Natural killer cell (primary cell): Measurements from ENCODE around the gene EPHA6. TPM values are rescaled to one million over a fixed set of nuclear protein-coding genes. Genes with fewer than 3 reads are reported as not detected.
A peak's percentile ranks its signal among the peaks of the same experiment; 100 is the strongest.

Experiments
- ATAC-seq, 3 donors: fragments of 150-1000 bp in 2 of 3; fragments of 200-7000 bp in 1 of 3; cut with Tn5 transposase; 1 replicate in 1 of 3; 2 replicates in 2 of 3; pipeline ENCODE4 v1.10.0; 2021; ENCODE audit warnings: mild to moderate bottlenecking in 2 of 3, moderate library complexity in 2 of 3
- DNase-seq, 2 donors: peaks; one replicate each; pipeline versions ENCODE4 v3.0.0 to v3.0.0-alpha.2; 2013 to 2021; ENCODE audit warnings: mixed read lengths in 1 of 2
- H3K27ac ChIP-seq: one replicate; pipeline ENCODE4 v1.5.1; 2013; ENCODE audit warnings: mild to moderate bottlenecking, low read length
- H3K27me3 ChIP-seq: one replicate; pipeline ENCODE4 v1.6.1; 2013; ENCODE audit warnings: low read length; ENCODE audit not compliant: control insufficient read depth, insufficient read depth
- H3K36me3 ChIP-seq: one replicate; pipeline ENCODE4 v1.6.1; 2013; ENCODE audit warnings: low read length; ENCODE audit not compliant: control insufficient read depth, insufficient read depth
- H3K4me1 ChIP-seq: one replicate; pipeline ENCODE4 v1.6.1; 2013; ENCODE audit warnings: low read length; ENCODE audit not compliant: control insufficient read depth, insufficient read depth
- H3K4me3 ChIP-seq: one replicate; pipeline ENCODE4 v1.5.1; 2013; ENCODE audit warnings: low read length
- H3K9me3 ChIP-seq: one replicate; pipeline ENCODE4 v1.6.1; 2013; ENCODE audit warnings: low read length; ENCODE audit not compliant: control insufficient read depth, insufficient read depth
- H3K27ac Mint-ChIP-seq, 2 donors: one replicate each; pipeline ENCODE4 v1.8.0; 2022; ENCODE audit warnings: mild to moderate bottlenecking in 2 of 2, mixed read lengths in 2 of 2, moderate library complexity in 1 of 2
- H3K27me3 Mint-ChIP-seq, 2 donors: one replicate each; pipeline ENCODE4 v1.8.0; 2022; ENCODE audit warnings: low read depth in 2 of 2, mixed read lengths in 2 of 2
- H3K36me3 Mint-ChIP-seq: one replicate; pipeline ENCODE4 v1.8.0; 2022; ENCODE audit warnings: mixed read lengths
- H3K4me1 Mint-ChIP-seq, 2 donors: one replicate each; pipeline ENCODE4 v1.8.0; 2022; ENCODE audit warnings: mixed read lengths in 2 of 2
- H3K4me3 Mint-ChIP-seq: one replicate; pipeline ENCODE4 v1.8.0; 2022; ENCODE audit warnings: mild to moderate bottlenecking, moderate library complexity, mixed read lengths
- H3K9me3 Mint-ChIP-seq, 2 donors: one replicate each; pipeline ENCODE4 v1.8.0; 2022; ENCODE audit warnings: mixed read lengths in 2 of 2
- WGBS: methylation state at CpG from one replicate; pipeline ENCODE4 v1.1.7; 2013; ENCODE audit warnings: missing lambda C conversion rate; ENCODE audit not compliant: insufficient coverage; 5-methylcytosine and 5-hydroxymethylcytosine counted together
- intact Hi-C: fragments of 100-400 bp; cut with micrococcal nuclease; formaldehyde crosslinking; loops from one replicate; pipeline ENCODE4 v1.14.2; 2022
- total RNA-seq, 4 donors: library from RNA; stranded (reverse); fragments of 120-200 nt in 1 of 4; gene quantifications; one replicate each; pipeline versions ENCODE4 v1.2.3 to v1.2.4, GENCODE V29; 2013 to 2022
- TF ChIP-seq, protein P1 (sequence below): fragments of 200-600 bp; IDR thresholded peaks from one replicate; pipeline ENCODE4 v1.8.0; 2022; ENCODE audit warnings: antibody characterized with exemption

The EPHA6 gene
- total RNA-seq, 3 donors from 2014 or later (not counting 1 experiment from before 2014, with no cell fraction given): not detected

DNA sequence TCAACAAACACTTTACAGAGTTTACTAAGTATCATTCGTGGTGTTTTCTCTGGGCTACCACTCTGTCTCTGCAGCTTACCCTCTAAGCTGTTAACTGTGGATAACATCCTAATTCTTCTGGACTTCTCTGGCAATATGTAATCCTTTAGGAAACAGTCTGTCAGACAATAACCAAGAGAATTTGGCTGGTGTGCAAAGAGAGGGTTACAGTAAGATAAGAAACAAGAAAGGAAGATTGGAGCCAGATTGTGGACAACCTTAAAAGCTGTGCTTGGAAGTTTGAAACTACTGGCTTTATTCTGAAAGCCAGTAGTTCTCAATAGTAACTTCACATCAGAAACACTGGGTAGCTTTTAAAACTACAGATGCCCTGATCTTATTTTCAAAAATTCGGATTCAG lies 950.9 kb downstream of the EPHA6 start:
- no peaks in the 10 kb centered on the region for H3K36me3 Mint-ChIP-seq
- Histone ChIP-seq H3K36me3 (no peaks in the 10 kb centered on the region), H3K4me3 (no peak overlapping the region), H3K9me3 (no peaks in the 10 kb centered on the region), H3K27me3 (no peaks in the 10 kb centered on the region), H3K4me1 (peaks cover 5% of the 10 kb centered on the region), H3K27ac (no peak overlapping the region)
- no peaks in the 10 kb centered on the region for H3K27me3 Mint-ChIP-seq
- peak overlapping the region; percentile 86 to 91 for H3K27ac Mint-ChIP-seq
- DNase-seq (no peak), ATAC-seq (no peak)
- WGBS: 61% methylated on average over 2 of the region's 2 CpGs
- intact Hi-C loops: no loop called here
- H3K9me3 Mint-ChIP-seq: no peaks in the 10 kb centered on the region
- peaks cover 21 to 25% of the 10 kb centered on the region in 2 donors for H3K4me1 Mint-ChIP-seq
- TF ChIP-seq, protein P1, sequence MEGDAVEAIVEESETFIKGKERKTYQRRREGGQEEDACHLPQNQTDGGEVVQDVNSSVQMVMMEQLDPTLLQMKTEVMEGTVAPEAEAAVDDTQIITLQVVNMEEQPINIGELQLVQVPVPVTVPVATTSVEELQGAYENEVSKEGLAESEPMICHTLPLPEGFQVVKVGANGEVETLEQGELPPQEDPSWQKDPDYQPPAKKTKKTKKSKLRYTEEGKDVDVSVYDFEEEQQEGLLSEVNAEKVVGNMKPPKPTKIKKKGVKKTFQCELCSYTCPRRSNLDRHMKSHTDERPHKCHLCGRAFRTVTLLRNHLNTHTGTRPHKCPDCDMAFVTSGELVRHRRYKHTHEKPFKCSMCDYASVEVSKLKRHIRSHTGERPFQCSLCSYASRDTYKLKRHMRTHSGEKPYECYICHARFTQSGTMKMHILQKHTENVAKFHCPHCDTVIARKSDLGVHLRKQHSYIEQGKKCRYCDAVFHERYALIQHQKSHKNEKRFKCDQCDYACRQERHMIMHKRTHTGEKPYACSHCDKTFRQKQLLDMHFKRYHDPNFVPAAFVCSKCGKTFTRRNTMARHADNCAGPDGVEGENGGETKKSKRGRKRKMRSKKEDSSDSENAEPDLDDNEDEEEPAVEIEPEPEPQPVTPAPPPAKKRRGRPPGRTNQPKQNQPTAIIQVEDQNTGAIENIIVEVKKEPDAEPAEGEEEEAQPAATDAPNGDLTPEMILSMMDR: no peak
- H3K4me3 Mint-ChIP-seq: peak overlapping the region; percentile 98

GRCh38 chr3:97772926-97773325 lies 958.5 kb downstream of the EPHA6 start:
- Histone ChIP-seq H3K36me3 (no peaks in the 10 kb centered on the region), H3K9me3 (no peaks in the 10 kb centered on the region), H3K27ac (no peak overlapping the region), H3K27me3 (no peaks in the 10 kb centered on the region), H3K4me3 (no peak overlapping the region), H3K4me1 (no peaks in the 10 kb centered on the region)
- ATAC-seq (no peak), DNase-seq (no peak)
- H3K27ac Mint-ChIP-seq: no peak overlapping the region
- WGBS: 90% methylated on average over 3 of the region's 3 CpGs
- H3K4me3 Mint-ChIP-seq: no peak overlapping the region
- H3K9me3 Mint-ChIP-seq: no peaks in the 10 kb centered on the region
- TF ChIP-seq, protein P1: no peak
- intact Hi-C loops: no loop called here
- H3K27me3 Mint-ChIP-seq: no peaks in the 10 kb centered on the region
- H3K4me1 Mint-ChIP-seq: no peaks in the 10 kb centered on the region
- no peaks in the 10 kb centered on the region for H3K36me3 Mint-ChIP-seq

DNA sequence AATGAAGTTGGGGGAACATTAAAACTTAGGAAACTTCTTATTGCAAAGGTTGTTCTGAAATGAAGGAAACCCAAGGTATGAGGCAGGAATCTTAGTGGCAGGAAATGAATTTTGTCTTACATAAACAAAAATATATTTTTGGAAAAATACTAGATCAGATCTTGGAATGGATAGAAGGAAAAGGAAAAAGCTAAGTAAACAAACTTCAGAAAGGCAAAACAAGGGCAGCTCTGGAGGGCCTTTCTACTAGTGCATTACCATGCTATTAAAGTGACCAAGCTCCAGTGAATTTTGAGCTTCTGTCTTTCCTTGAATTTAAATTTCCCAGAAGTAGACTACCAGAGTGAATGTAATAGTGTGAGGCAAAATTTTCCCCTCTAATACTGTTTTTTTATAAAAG lies 963.8 kb downstream of the EPHA6 start:
- ATAC-seq: no peak
- H3K36me3 ChIP-seq: no peaks in the 10 kb centered on the region
- no peaks in the 10 kb centered on the region for H3K27me3 ChIP-seq
- no peak for DNase-seq
- no peak overlapping the region for H3K4me3 ChIP-seq
- Mint-ChIP-seq H3K4me1 (no peaks in the 10 kb centered on the region), H3K9me3 (no peaks in the 10 kb centered on the region), H3K36me3 (no peaks in the 10 kb centered on the region), H3K27ac (no peak overlapping the region), H3K4me3 (no peak overlapping the region), H3K27me3 (no peaks in the 10 kb centered on the region)
- H3K9me3 ChIP-seq: no peaks in the 10 kb centered on the region
- H3K4me1 ChIP-seq: no peaks in the 10 kb centered on the region
- TF ChIP-seq, protein P1: no peak
- H3K27ac ChIP-seq: no peak overlapping the region
- intact Hi-C loops: no loop called here

- Mint-ChIP-seq H3K27me3 (no peaks in the 10 kb centered on the region), H3K27ac (no peak overlapping the region), H3K36me3 (no peaks in the 10 kb centered on the region), H3K4me1 (no peaks in the 10 kb centered on the region), H3K9me3 (no peaks in the 10 kb centered on the region), H3K4me3 (no peak overlapping the region)
- ATAC-seq (peak; percentile 62 to 66 (median 64)), DNase-seq (peak in 1 of 2 donors; percentile 84)
- H3K27me3 ChIP-seq: no peaks in the 10 kb centered on the region
- no peaks in the 10 kb centered on the region for H3K4me1 ChIP-seq
- no peak overlapping the region for H3K27ac ChIP-seq
- intact Hi-C loops: loop anchor here (1.0 kb wide), 1 partner anchor 230 kb away; no protein-coding TSS in a partner anchor
- TF ChIP-seq, protein P1: peak; percentile 88
- H3K36me3 ChIP-seq: no peaks in the 10 kb centered on the region
- no peak overlapping the region for H3K4me3 ChIP-seq
- no peaks in the 10 kb centered on the region for H3K9me3 ChIP-seq
Measured at GRCh38 chr3:97793420-97794019, 979.1 kb downstream of the EPHA6 start.
